ENCODE results near the gene PRDM15.

- TF ChIP-seq CTCF (IDR thresholded peaks at IDR 0.05) (no peak), POLR2AphosphoS5 (IDR thresholded peaks at IDR 0.05) (no peak), POLR2A (IDR thresholded peaks at IDR 0.05) (no peak)
Observed at GRCh38 chr21:41865002-41865777, 14.0 kb downstream of the PRDM15 start.

All from suprapubic skin (tissue), 4 donors.